CD4-positive, alpha-beta T cell treated with Interleukin-2 at 100 ng/mL for 4 hours (primary cell): ENCODE measurements around the gene PPP6R2.
A peak's percentile ranks its signal among the peaks of the same experiment; 100 is the strongest.

ENCODE experiments used
- DNase-seq: peaks from one replicate; pipeline ENCODE4 v3.0.0-alpha.2; 2020; ENCODE audit warnings: low spot score

PPP6R2 gene

DNA sequence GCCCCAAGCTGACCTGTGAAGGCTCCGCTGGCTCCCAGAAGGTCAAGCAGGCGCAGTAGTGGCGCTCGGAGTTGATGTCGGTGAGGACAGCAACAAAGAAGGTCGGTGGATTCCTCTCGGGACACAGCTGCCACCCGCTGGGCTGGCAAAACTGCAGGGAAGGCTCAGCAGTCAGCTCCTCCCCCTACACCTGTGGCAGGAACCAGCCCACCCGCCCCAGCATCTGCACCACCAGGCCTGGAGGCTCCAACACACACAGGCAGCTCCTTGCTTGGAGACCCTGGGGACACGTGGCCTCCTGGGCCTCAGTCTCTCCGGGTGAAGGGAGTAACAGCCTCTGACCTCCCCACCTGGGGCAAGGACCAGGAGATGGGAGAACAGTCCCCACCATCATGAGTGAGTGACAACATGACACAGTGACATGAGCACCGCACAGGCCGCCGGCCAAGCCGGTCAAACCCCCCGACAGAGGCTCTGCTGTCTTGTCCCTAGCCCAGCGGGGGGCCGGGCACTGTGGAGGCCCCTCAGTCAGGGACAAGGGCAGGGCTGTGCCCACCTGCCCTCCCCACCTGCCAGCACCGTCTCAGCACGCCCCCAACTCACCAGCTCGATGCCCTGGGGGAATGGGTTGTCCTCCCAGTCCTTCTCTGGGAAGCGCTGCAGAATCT, 124.8 kb downstream of the PPP6R2 start:
- DNase-seq: no peak

DNA sequence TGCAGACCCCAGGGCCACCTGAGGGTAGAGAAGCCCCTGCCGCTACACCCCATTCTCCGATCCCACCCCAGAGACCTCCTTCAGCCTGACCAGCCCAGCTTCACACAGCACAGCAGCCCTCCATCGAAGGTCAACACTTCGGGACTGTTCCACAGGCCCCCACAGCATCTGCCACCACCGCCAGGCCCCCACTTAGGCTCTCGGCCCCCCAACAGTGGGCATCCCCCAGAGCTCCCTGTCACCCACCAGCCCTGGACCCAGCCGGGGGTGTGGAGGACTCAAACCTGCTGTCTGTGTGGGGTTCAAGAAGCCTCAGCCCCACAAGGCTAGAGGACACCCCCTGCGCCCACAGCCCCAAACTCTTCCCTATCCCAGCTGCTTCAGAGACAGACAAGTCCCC, 125.5 kb downstream of the PPP6R2 start:
- no peak for DNase-seq

DNA sequence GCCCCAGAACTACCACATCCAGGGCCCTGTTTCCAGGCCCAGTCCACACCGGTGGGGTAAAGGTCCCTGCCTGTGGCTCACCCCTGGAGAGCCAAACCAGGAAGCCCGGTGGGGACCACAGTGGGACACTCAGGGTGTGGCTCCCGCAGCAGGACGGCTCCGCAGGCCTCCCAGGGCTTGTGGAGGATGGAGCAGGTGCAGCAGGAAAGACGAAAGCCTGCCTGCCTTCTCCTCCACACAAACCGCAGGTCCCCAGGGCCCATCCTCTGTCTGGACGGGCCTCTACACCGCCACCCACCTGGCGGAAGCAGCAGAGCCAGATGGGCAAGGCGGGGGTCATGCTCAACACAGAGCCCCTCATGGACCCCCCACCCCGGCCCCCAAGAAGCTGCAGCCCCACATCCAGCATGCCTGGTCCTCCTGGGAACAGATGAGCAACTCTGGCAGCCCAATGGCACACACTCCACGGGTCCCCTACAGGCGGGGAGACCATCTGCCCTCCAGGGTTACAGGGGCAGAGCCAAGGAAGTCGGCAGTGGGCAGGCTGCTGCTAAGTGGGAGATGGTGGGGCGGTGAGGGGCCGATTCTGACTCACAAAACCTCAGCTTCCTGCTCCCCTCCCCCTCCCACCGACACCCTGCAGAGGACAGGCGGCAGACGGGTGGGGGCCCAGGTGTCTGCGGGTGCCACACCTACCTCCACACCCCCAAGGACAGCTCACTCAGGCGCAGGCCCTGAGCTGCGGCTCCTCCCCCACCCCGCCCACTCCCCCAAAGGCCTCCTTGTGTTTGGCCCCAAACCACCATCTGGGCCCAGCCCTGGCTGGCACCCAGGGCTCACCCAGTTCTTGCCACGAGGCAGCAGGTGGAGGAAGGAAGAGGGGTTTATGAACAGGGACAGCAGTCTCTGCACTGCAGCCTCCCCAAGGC, 126.5 kb downstream of the PPP6R2 start:
- peak; percentile 99 for DNase-seq

DNA sequence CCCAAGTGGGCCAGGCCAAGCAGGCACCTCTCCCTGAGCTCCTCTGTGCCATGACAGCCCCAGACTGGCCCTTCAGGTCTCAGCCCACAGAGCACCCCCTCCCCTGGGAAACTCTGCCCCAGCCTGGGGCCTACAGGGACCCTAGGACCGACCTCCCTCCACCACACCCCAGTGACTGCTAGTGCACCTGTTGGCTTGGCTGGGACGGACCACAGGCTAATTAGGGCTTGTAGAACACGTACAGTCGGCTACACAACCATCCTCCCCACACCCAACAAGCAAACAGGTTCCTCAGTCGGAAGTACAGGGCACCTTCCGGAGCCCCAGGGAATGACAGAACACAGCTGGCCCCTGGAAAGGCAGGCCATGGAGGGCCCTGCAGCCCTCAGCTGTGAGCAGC, 127.4 kb downstream of the PPP6R2 start:
- DNase-seq: no peak

DNA sequence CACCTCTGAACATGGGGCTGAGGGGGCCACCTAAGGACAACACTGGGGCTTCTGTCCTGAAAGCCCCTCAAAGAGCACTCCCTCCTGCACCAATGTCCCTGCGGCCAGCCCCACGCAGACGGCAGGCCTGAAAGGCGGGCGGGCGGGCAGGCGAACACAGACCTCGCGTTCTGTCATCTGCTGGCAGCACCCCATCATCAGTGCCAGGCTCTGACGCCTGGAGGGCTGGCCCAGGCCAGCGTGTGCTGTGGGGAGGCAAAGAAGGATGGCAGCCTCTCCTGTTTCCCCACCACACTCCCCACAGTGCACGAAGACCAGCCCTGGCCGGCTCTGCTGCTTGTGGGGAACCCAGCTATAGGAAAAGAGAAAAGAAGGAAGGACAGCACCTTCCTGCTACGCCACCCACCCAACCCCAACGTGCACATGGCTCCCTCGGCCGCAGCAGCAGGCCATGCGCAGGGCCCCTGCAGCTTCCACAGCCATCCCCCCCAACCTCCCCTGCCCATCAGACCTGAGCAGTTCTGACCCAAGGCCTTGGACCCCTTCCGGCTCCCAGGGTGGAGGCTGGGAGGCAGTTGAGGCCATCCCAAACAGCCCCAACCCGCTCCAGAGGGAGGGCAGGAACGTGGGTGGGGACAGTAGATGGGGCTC, 128.2 kb downstream of the PPP6R2 start:
- no peak for DNase-seq

DNA sequence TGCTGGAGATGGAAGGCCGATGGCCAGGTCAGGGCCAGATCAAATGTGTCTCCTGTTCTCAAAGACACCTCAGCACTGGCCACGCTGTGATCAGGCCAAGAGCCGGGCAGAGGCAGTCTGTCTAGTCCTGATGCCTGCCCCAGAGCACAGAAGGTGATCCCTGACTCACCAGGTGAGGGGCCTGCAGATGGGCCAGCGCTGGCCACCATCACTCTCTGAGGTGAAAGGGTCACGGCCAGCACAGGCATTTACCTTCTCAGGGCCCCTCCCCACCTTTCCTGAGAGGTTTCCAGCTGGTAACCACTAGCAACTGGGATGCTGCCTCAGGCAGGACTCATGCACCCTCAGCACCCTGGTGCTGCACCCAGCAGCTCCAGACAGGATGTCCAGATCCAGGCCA, 128.8 kb downstream of the PPP6R2 start:
- no peak for DNase-seq

DNA sequence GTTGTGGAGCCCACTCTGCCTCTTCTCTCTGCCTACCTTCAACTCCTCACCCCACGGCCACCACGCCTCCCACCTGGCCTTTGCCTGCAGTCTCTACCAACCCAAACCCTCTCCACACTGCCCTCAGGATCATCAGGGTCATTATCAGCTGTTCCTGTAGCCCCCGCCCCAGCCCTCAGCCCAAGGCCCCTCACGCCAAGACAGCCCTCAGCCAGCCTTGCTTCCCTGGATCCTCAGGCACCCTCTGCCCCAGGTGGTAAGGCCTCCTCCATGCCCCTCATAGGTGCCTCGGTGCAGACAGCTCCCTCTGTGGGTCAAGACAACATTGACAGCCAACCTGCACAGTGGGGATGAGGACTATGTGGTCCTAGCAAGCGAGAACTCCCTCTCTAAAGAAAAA, 130.0 kb downstream of the PPP6R2 start:
- DNase-seq: peak; percentile 64

DNA sequence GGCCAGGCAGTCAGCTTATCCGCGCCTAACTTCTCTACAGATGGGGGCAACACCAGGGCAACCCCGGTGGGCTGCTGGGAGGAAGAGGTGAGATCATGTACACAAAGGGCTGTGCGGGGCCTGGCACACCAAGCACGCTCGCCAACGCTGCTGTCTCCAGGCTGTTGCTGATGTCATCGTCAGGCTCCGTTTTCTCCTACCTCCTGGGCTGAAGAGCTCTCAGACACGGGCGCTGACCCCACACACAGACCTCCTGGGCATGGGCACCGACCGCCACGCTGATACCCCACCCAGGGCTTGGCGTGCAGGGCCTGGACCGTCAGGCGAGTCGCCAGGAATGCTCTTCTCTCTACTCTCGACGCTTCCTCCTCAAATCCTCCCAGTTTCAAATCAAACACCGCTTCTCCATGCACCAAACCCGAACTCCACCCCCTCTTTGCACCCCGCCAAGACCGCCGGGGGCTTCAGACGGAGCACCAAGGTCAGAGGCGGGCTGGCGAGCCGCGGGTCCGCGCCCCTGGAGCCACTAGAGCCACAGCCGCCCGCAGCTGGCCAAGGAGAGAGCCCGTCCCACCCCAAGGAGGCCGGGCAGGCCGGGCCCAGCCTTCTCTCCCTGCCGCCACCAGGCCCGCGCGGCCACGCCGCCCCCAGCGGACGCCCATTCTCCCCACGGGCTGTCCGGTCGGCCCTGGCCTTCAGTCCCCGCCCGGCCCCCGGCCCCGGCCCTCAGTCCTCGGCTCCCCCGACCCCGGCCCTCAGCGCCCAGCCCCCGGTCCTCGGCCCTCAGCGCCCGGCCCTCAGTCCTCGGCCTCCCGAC, 130.9 kb downstream of the PPP6R2 start:
- peak; percentile 33 for DNase-seq

DNA sequence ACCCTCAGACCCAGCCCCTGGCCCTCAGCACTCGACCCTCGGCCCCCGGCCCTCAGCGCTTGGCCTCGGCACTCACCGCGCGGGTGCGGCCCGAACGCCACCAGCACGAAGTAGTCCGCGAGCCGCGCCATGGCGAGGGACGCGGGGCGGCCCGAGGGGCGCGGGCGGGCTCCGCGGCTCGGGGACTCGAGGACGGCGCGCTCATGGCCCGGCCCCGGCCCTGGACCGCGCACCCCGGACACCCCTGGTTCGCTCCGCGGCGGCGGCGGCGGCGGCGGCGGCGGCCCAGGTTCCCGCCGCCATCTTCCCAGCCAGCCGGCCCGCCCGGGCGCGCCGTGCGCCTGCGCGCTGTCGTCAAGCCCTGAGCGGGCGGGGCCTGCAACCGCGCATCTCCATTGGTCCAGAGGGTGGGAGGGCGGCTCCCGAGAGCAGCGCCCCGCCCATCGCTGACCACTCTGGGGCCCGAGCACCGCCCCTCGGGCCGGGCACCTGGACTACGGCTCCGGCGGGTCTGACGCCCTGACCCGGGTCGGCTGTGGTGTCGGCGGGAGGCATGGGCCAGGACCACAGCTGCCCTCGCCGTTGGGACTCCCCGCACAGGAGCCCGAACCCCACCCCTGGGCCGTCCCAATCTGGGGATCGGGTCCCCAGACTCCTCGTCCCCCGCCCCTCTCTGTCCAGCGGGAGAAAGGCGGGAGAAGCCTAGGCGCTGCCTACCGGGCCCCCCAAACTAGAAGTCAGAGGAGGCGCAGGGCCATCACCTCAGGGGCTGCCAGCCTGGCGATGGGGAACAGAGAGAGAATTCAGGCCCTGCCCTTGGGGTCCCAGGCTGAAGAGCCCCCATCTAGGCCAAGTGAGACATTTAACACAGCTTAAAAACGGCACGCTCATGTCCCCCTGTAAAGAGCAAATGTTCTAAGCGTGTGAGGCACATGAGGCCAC, 131.9 kb downstream of the PPP6R2 start, which contains the start of gene SBF1:
Gene SBF1 (minus strand): TSS at position 326 of the 942 bp plus-strand sequence. CDS start 195 bp downstream, at position 131.
- peak; percentile 89 for DNase-seq

DNA sequence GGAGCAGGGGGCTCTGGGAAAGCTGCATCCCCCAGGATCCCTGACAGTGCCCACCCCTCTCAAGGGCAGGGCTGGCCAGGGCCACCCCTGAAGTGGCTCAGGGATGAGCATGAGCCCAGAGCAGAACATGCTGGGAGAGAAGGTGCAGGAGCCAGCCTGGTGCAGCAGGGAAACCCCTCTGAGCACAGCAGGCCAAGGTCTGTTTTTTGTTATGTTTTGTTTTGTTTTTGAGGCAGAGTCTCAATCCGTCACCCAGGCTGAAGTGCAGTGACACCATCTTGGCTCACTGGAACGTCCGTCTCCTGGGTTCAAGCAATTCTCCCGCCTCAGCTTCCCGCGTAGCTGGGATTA, 132.5 kb downstream of the PPP6R2 start:
- DNase-seq: no peak

DNA sequence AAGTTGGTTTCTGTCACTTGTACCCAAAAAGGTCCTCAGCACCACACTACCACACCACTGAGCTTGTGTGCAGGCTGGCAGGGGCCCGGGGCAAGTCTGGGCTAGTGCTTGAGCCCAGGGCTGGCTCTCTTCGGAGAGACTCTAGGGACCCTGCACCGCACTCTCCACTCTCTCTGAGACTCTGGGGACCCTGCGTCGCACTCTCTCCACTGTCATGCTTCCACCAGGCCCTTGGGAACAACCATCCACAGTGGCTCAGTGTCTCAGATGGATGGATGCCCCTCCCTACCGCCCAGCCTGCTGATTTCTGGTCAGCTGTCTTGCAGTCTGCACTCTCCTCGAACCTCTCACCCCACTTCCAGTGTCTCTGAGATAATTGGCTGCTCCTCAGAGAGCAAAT, 133.7 kb downstream of the PPP6R2 start:
- DNase-seq: no peak

DNA sequence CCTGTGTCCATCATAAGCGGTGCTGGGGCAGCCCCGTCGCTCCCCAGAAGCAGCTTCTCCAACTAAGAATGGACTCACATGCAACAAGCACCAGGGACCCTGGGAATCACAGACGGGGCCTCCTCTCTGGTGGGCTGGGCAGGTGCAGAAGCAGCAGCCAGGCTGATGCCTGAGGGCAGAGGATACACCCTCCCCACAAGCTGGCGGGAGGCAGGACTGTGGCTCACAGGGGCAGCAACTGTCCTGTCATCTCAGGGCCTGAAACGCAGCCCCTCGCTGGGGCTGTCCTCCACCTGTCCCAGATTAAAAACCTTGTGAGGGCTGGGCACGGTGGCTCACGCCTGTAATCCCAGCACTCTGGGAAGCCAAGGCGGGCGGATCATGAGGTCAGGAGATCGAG, 134.8 kb downstream of the PPP6R2 start:
- DNase-seq: no peak

DNA sequence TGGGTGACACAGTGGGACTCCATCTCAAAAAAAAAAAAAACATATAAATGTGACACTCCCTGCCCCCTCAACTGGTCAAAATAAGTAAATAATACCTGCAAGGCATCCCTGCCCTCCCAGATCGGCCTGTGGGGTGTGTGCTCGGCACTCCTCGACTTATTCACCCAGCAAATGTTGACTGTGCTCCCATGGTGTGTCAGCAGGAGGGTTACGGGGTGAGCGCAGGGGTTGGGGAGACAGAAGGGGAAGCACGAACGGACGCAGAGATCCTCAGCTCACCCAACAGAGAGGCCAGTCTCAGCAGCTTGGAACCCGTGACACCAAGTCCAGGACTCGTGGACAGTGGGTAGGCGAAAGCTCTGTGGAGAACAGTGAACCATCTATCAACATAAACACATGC, 136.6 kb downstream of the PPP6R2 start:
- DNase-seq: no peak

DNA sequence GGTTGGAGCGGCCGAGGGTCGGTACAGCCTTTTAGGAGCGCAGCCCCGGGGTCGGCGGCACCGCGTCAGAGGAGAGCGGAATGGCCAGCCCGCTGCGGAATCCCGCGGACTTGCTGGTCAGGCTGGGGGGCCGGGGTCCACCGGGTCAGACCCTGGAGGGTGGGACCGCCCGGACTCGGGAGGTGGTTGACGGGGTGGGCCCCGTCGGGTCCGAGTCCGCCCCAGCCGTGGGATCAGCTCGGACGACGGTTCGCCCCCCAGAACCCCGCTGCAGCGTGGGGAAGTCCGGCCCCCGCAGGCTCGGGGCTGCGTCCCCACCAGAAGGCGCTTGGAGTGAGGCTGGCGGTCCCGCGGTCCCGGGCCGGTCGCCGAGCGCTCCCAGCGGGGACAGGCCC, 137.9 kb downstream of the PPP6R2 start:
- DNase-seq: no peak

DNA sequence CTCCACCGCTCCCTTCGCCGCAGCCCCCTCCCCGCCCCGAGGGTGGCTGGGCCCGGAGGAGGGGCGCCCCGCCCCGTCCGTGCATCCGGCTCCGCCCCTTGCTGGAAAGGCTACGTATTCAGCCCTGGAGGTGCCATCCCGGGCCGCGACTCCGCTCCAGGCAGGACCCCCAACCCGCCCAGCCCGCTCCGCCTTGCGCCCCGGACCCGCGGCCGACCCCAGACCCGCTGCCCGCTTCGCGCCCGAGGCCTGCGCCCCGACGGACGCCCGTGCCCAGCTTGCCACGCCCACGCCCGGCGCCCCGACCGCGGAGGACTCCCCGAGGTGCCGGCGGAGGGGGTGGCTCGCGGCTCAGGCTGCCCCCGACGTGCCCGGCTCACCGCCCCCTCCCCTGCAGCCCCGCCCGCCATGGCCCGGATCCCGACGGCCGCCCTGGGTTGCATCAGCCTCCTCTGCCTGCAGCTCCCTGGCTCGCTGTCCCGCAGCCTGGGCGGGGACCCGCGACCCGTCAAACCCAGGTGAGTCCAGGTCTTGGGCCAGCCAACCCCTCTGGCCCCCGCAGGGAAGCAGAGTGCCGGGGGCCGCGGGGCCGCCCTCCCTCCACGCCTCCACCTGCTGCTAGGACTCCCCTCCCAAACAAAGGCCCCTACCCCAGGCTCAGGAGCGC, 138.4 kb downstream of the PPP6R2 start, which contains the start of gene ADM2:
Gene ADM2 (plus strand): TSS at position 104 of the 667 bp plus-strand sequence. CDS start 305 bp downstream, at position 409.
- peak; percentile 58 for DNase-seq

DNA sequence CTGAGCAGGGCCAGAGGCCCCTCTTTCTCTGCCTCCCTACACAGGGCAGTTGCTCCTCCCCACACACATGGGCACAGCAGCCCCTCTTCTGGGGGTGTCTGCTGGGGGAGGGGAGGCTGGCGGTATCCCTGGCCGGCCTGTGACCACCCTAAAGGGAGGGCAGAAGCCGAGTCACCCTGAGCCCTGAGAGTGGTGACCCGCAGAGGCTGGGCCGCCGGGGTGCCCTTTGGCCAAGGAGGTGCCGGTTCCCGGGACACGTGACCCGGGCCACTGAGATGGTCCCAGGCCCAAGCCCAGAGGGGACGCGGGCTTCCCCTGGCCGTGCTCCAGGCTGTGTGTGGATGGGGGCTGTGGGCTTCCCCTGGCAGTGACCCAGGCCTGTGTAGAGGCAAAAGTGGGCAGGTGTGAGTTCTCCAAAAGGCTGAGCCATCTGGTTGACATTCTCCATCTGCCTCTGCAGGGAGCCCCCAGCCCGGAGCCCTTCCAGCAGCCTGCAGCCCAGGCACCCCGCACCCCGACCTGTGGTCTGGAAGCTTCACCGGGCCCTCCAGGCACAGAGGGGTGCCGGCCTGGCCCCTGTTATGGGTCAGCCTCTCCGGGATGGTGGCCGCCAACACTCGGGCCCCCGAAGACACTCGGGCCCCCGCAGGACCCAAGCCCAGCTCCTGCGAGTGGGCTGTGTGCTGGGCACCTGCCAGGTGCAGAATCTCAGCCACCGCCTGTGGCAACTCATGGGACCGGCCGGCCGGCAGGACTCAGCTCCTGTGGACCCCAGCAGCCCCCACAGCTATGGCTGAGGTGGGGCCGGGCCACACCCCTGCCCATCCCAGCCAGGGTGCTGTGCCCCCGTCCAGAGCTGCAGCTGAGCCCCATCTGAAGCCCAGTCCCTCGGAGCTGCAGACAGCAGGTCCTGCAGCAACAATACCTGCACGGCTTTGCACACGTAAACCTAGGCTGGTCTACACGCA, 139.3 kb downstream of the PPP6R2 start:
- no peak for DNase-seq

DNA sequence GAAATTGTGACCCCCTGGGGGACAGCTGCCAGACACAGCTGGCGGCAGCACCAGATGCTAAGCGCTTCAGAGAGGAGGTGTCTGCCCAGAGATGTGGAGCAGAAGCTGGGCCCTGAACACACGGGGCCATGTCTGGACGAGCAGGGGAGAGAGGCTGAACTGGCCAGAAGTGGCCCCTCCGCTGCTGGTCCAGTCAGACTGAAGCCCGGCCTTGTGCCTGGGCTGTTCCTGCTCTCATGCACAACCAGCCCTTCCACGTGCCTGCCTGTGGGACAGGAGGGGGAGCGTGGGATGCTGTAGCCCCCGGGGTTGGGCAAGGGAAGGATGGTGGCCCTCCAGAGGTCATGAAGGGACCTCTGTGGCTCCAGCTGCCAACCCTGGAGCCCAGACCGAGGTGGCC, 140.0 kb downstream of the PPP6R2 start:
- no peak for DNase-seq

DNA sequence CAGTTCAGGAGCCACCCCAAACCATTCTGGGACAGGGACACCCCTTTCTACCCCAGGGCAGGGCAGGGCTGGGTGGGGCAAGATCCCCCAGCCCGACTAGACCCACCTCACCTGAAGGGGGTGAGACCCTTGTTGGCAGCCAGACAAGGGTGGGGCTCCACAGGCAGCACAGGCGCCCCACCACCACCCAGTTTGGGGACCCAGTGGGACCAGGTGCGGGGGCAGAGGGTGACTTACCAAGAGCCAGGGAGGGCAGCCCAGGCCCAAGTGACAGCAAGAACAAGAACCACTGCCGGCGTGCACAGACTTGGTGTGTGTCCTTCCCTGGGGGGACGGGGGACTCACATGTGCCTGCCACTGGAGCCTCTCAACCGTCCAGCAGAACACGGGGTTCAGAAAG, 140.4 kb downstream of the PPP6R2 start:
- DNase-seq: no peak
